Adipose tissue (tissue), 3 donors: ENCODE measurements around the gene AKR1C1. TPM values are rescaled to one million over a fixed set of nuclear protein-coding genes. Genes with fewer than 3 reads are reported as not detected.
"Not testable (repeated sequence)": the region's sequence is repeated elsewhere in the genome, so short reads cannot be mapped to it uniquely, and the experiment has no call there.

Source experiments
- H3K27ac ChIP-seq: one replicate; pipeline ENCODE4 v1.5.1; 2013; ENCODE audit warnings: low read depth, low read length
- WGBS, 3 donors: extraction: QIAGEN DNeasy Blood & Tissue Kit; methylation state at CpG; one replicate each; pipeline ENCODE4 v1.1.7; 2013; 5-methylcytosine and 5-hydroxymethylcytosine counted together
- polyA plus RNA-seq, 3 donors: library from polyadenylated mRNA; stranded (reverse); fragments of 200-250 nt; gene quantifications; one replicate each; pipeline ENCODE4 v1.2.3, GENCODE V29; 2013
- donor health status: healthy with polysubstance abuse.
- donor health status: Bipolar disorder and iron deficiency.
- donor health status: healthy.

The AKR1C1 gene
- polyA plus RNA-seq, 3 donors, result 38.1 to 183 (median 166) TPM

- H3K27ac ChIP-seq, result no peak overlapping the region
- 93 to 96% (median 93%) methylated on average over 2 of the region's 2 CpGs for WGBS, 3 donors
Measured at GRCh38 chr10:4945766-4946717, 17.2 kb upstream of the AKR1C1 start.

DNA sequence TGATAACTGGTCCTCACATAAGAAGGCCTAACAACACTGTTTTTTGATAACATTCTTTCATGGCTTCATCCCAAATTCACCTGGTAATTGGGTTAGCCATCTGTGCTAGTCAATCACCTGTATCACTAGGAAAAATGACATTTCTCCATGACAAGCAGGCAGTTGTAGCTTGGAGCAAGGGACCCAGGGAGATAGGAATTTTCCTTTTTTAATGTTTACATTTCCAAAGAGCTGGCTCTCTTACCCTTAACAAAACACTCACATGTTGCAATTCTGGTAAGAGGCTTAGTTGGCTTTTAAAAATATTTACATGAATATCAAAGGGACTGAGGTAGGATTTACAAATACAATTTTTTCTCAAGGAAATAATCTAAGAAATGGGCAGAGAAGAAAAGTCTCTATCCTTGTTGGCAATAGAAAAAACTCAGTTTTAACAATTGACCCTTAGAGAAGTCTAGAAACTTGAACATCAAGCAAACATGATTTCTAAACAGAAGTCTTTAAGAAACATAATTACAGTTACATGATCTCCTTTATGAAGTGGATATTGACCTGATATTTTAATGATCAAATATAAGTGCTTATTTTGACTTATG lies 16.1 kb upstream of the AKR1C1 start:
- H3K27ac ChIP-seq, result no peak overlapping the region

DNA sequence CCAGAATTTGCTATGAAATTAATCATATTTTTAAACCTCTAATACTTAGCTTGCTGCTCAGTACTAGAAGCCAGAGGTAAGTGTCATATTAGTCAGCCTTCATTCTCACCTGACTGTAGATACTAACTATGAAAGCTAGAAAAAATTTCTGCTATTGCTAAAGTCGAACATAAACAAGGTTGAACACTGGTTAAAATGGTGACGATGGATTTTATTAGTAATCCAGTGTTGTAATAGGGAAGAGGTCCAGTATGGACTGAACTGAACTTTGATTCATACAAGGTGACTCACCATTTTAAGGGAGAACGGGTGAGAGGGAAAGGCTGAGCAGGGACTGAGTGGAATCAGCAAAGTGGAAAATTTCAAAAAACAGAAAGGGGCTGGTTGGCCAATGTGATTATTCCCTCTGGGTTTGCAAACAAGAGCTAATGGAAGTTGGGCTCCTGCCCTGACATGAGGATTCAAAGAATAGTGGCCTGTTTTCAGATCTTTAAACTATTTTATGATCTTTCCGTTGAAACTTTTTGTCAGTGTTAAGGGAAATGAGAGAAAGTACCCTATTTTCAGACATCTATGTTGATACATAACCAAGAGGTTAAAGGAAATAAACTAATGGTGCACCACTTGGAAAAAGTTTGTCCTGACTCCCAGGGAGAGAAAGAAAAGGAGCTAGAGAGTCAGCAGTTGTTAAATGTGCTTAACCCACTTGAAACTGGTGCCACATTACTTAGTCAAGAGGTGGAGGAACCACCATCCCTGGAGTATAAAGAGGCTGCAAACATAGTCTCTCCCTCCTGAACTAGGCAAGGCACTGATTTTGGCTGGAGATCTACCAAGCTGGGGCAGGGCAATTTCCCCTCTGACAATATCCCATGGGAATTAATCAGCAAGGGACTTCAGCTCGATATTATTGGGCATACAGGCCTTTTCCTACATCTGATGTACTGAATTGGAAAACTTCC lies 15.3 kb upstream of the AKR1C1 start:
- 47 to 51% (median 47%) methylated on average over 5 of the region's 5 CpGs for WGBS, 3 donors
- H3K27ac ChIP-seq, result no peak overlapping the region

DNA sequence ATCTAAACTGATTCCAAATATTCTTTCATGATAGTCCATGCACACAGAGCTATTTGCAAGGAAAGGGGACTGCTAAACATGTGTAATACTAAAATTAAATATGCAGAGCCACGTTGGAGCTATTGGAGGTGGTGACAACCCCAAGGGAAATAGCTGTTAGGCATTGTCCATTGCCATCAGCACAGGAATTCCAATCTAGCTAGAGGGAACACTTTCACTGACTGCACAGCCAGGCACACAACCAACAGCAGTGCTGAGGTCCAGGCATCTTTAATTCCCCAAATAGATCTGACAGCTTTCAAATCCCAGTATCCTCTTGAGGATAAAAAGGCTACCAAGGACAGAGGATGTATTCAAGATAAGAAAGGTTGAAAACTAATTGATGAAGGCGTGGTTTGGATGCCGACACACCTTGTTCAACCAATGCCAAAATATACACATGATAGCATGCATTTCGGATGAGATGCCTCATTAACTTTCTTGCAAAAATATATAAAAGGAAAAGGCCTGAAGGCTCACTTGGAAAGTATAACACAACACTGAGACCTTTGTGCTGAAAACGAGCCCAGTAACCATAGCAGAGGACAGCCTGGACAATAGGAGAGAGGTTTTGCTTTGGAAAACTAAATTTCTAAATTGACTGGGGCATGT lies 11.6 kb upstream of the AKR1C1 start:
- WGBS, 3 donors, result 60 to 76% (median 75%) methylated on average over 5 of the region's 5 CpGs
- H3K27ac ChIP-seq, result not testable (repeated sequence)

GRCh38 chr10:4953405-4953804 lies 9.8 kb upstream of the AKR1C1 start:
- no peak overlapping the region for H3K27ac ChIP-seq

GRCh38 chr10:4956088-4956487 lies 7.1 kb upstream of the AKR1C1 start:
- H3K27ac ChIP-seq, result not testable (repeated sequence)
- 82 to 86% (median 84%) methylated on average over 4 to 6 of the region's 7 CpGs for WGBS, 3 donors

DNA sequence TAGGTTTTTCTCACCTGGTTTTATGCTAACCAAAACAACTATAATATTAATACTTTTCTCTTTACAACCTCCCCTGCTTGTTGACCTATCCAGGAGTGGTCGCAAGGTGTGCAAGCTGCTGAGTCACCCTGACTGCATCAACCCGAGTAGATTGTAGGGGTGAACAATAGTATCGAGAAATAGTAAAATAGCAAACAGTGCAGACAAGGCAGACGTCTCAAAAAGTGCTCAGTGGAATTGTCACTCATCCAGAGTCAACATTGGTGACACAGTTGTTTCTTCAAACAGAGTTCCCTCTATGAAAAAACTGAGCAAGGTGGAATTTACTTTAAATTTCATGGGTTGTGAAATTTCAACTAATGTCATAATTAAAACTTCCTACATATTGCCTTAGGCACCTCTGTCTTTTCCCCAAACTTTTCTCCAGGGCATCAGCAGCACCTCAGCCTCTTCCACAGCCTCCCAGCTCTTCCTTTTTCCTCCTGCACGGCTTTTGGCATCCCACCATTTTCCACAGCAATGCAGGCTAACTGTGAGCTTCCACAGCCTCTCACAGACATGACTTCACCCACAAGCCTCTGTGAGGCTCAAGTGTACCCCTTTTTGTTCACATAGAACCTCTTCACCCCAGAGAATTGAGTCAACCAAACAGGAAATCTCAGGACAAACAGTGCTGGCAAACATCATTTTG lies 6.1 kb upstream of the AKR1C1 start:
- 61 to 85% (median 83%) methylated on average over 5 of the region's 5 CpGs for WGBS, 3 donors
- not testable (repeated sequence) for H3K27ac ChIP-seq

- not testable (repeated sequence) for H3K27ac ChIP-seq
- 96 to 99% (median 97%) methylated on average over 11 of the region's 11 CpGs for WGBS, 3 donors
Measured at GRCh38 chr10:4961558-4961957, 1.7 kb upstream of the AKR1C1 start.

GRCh38 chr10:4962308-4962707 lies 907 bp upstream of the AKR1C1 start:
- H3K27ac ChIP-seq, result not testable (repeated sequence)
- 64 to 68% (median 65%) methylated on average over 1 of the region's 1 CpG for WGBS, 3 donors

- 48 to 80% (median 57%) methylated on average over 2 to 3 of the region's 4 CpGs for WGBS, 3 donors
- H3K27ac ChIP-seq, result not testable (repeated sequence)
Measured at GRCh38 chr10:4963815-4964154, 570 bp downstream of the AKR1C1 start.

- WGBS, 3 donors, result 93 to 96% (median 96%) methylated on average over 4 of the region's 4 CpGs
- H3K27ac ChIP-seq, result not testable (repeated sequence)
Measured at GRCh38 chr10:4965763-4966162, 2.5 kb downstream of the AKR1C1 start.

- not testable (repeated sequence) for H3K27ac ChIP-seq
- 97 to 100% (median 97%) methylated on average over 3 of the region's 3 CpGs for WGBS, 3 donors
Measured at GRCh38 chr10:4967189-4967588, 4.0 kb downstream of the AKR1C1 start.

GRCh38 chr10:4969289-4969688 lies 6.1 kb downstream of the AKR1C1 start:
- 94 to 99% (median 97%) methylated on average over 3 of the region's 3 CpGs for WGBS, 3 donors
- H3K27ac ChIP-seq, result not testable (repeated sequence)

DNA sequence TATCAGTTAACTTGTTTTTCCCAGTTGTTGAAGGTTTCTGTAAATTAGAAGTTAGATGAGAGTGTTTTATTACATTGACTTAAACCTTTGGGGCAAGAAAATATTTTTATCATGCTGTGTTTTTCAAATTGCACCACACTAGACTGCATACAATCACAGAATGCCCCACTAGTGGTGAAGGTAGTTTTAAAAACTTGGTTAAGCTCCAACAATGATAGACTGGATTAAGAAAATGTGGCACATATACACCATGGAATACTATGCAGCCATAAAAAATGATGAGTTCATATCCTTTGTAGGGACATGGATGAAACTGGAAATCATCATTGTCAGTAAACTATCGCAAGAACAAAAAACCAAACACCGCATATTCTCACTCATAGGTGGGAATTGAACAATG lies 7.1 kb downstream of the AKR1C1 start:
- WGBS, 3 donors, result 93 to 98% (median 97%) methylated on average over 2 of the region's 2 CpGs
- not testable (repeated sequence) for H3K27ac ChIP-seq

GRCh38 chr10:4972369-4973142 lies 9.3 kb downstream of the AKR1C1 start:
- 96 to 98% (median 97%) methylated on average over 11 to 15 of the region's 18 CpGs for WGBS, 3 donors
- not testable (repeated sequence) for H3K27ac ChIP-seq

GRCh38 chr10:4973294-4973693 lies 10.1 kb downstream of the AKR1C1 start:
- WGBS, 3 donors, result 92 to 100% (median 96%) methylated on average over 1 of the region's 1 CpG
- not testable (repeated sequence) for H3K27ac ChIP-seq

GRCh38 chr10:4974400-4974799 lies 11.2 kb downstream of the AKR1C1 start:
- not testable (repeated sequence) for H3K27ac ChIP-seq
